ENCODE data around the gene SLC39A11. TPM values are rescaled to one million over a fixed set of nuclear protein-coding genes. Genes with fewer than 3 reads are reported as not detected.

SLC39A11 gene
- total RNA-seq, 4 donors from 2014 or later: 55.1 to 123 (median 97.0) TPM

- Histone ChIP-seq H3K9me3 (no peaks in the 10 kb centered on the region), H3K4me3 (replicated peaks in 1 of 3) (no peak overlapping the region), H3K4me1 (peaks cover 4 to 16% of the 10 kb centered on the region in 2 donors), H3K36me3 (no peaks in the 10 kb centered on the region), H3K27me3 (no peaks in the 10 kb centered on the region), H3K27ac (no peak overlapping the region)
- 90% methylated on average over 2 of the region's 2 CpGs for WGBS, 2 donors
- no peak for TF ChIP-seq CTCF (IDR thresholded peaks at IDR 0.05)
- no peak for TF ChIP-seq POLR2A (IDR thresholded peaks at IDR 0.05)
- no peak for DNase-seq
- intact Hi-C loops (cut with DNase I): no loop called here
Measured at GRCh38 chr17:72884066-72884465, 208.4 kb downstream of the SLC39A11 start.

GRCh38 chr17:72883351-72883750 lies 209.1 kb downstream of the SLC39A11 start:
- 97 to 98% methylated on average over 5 of the region's 5 CpGs for WGBS, 2 donors
- H3K36me3 ChIP-seq: no peaks in the 10 kb centered on the region
- no peak for DNase-seq
- H3K9me3 ChIP-seq: no peaks in the 10 kb centered on the region
- no peaks in the 10 kb centered on the region for H3K27me3 ChIP-seq
- TF ChIP-seq CTCF (IDR thresholded peaks at IDR 0.05): no peak
- TF ChIP-seq POLR2A (IDR thresholded peaks at IDR 0.05): no peak
- H3K27ac ChIP-seq: no peak overlapping the region
- intact Hi-C loops (cut with DNase I): no loop called here
- H3K4me3 ChIP-seq (replicated peaks in 1 of 3): no peak overlapping the region
- peaks cover 4 to 16% of the 10 kb centered on the region in 2 donors for H3K4me1 ChIP-seq

GRCh38 chr17:72882426-72882825 lies 210.1 kb downstream of the SLC39A11 start:
- Histone ChIP-seq H3K27ac (no peak overlapping the region), H3K27me3 (no peaks in the 10 kb centered on the region), H3K36me3 (no peaks in the 10 kb centered on the region), H3K4me3 (replicated peaks in 1 of 3) (no peak overlapping the region), H3K4me1 (peaks cover 4 to 16% of the 10 kb centered on the region in 2 donors), H3K9me3 (no peaks in the 10 kb centered on the region)
- WGBS, 2 donors: 88 to 91% methylated on average over 4 of the region's 4 CpGs
- intact Hi-C loops (cut with DNase I): no loop called here
- no peak for DNase-seq
- TF ChIP-seq POLR2A (IDR thresholded peaks at IDR 0.05) (no peak), CTCF (IDR thresholded peaks at IDR 0.05) (no peak)

GRCh38 chr17:72879877-72880276 lies 212.6 kb downstream of the SLC39A11 start:
- H3K9me3 ChIP-seq: no peaks in the 10 kb centered on the region
- no peaks in the 10 kb centered on the region for H3K36me3 ChIP-seq
- no peaks in the 10 kb centered on the region for H3K27me3 ChIP-seq
- 93 to 97% methylated on average over 2 of the region's 2 CpGs for whole genome bisulfite sequencing, 2 donors
- no peak for DNase-seq
- no peak for TF ChIP-seq POLR2A (IDR thresholded peaks at IDR 0.05)
- TF ChIP-seq CTCF (IDR thresholded peaks at IDR 0.05): no peak
- peaks cover 4 to 9% of the 10 kb centered on the region in 2 donors for H3K4me1 ChIP-seq
- intact Hi-C loops (cut with DNase I): no loop called here
- no peak overlapping the region for H3K4me3 ChIP-seq (replicated peaks in 1 of 3)
- no peak overlapping the region for H3K27ac ChIP-seq

GRCh38 chr17:72878975-72879660 lies 213.4 kb downstream of the SLC39A11 start:
- intact Hi-C loops (cut with DNase I): no loop called here
- no peak overlapping the region for H3K4me3 ChIP-seq (replicated peaks in 1 of 3)

More at GRCh38 chr17:72878975-72879660, 213.4 kb downstream of the SLC39A11 start:
- Histone ChIP-seq H3K9me3 (no peaks in the 10 kb centered on the region), H3K36me3 (no peaks in the 10 kb centered on the region), H3K27ac (no peak overlapping the region), H3K4me1 (peaks cover 0 to 1% of the 10 kb centered on the region in 2 donors), H3K27me3 (no peaks in the 10 kb centered on the region)
- TF ChIP-seq POLR2A (IDR thresholded peaks at IDR 0.05): no peak
- no peak for TF ChIP-seq CTCF (IDR thresholded peaks at IDR 0.05)
- DNase-seq: no peak
- WGBS, 2 donors: 95 to 97% methylated on average over 6 of the region's 6 CpGs

Measured in thyroid gland (tissue), 4 donors.